ENCODE measurements around the gene MPPED2. TPM values are rescaled to one million over a fixed set of nuclear protein-coding genes. Genes with fewer than 3 reads are reported as not detected.
A peak's percentile ranks its signal among the peaks of the same experiment; 100 is the strongest.

MPPED2 gene
- total and polyA plus RNA-seq, 2 of the 13 experiments (the other 11 are each of a cell fraction or from before 2014, with no cell fraction given): not detected

- TF ChIP-seq ZNF142 (CRISPR knock-in tag; IDR thresholded peaks at IDR 0.05): no peak
- TF ChIP-seq HDAC1 (CRISPR knock-in tag; IDR thresholded peaks at IDR 0.05): peak; percentile 77
- no peak for TF ChIP-seq HNRNPL (IDR thresholded peaks at IDR 0.05; ENCODE audit: low read depth, low read length)
- TF ChIP-seq ZNF782 (CRISPR knock-in tag; IDR thresholded peaks at IDR 0.05; ENCODE audit: borderline replicate concordance): no peak
- no peak for TF ChIP-seq REPIN1 (CRISPR knock-in tag; IDR thresholded peaks at IDR 0.05; ENCODE audit: borderline replicate concordance, low read depth)
- TF ChIP-seq ZNF337 (CRISPR knock-in tag; IDR thresholded peaks at IDR 0.05; ENCODE audit: borderline replicate concordance, low read depth): no peak
- TF ChIP-seq HNF1B (CRISPR knock-in tag; IDR thresholded peaks at IDR 0.05): peak; percentile 30; the same call in 1 of the 2 replicates
- no peak for TF ChIP-seq ZKSCAN5 (CRISPR knock-in tag; IDR thresholded peaks at IDR 0.05)
- TF ChIP-seq RBAK (CRISPR knock-in tag; IDR thresholded peaks at IDR 0.05): no peak
- no peak for TF ChIP-seq ZSCAN25 (CRISPR knock-in tag; IDR thresholded peaks at IDR 0.05)
- no peak for TF ChIP-seq ZEB1 (IDR thresholded peaks at IDR 0.05; ENCODE audit: insufficient replicate concordance, low read depth)
- TF ChIP-seq ZNF329 (CRISPR knock-in tag; IDR thresholded peaks at IDR 0.05; ENCODE audit: low read depth): no peak
- peak; percentile 99 for TF ChIP-seq ZBTB43 (CRISPR knock-in tag; conservative IDR thresholded peaks at IDR 0.05)
- peak; percentile 52; the same call in 1 of the 2 replicates for TF ChIP-seq POGZ (CRISPR knock-in tag; IDR thresholded peaks at IDR 0.05)
- no peak for TF ChIP-seq SOX6 (IDR thresholded peaks at IDR 0.05)
- peak; percentile 85 for TF ChIP-seq SOX6 (CRISPR knock-in tag; IDR thresholded peaks at IDR 0.05)
- TF ChIP-seq, protein P1, sequence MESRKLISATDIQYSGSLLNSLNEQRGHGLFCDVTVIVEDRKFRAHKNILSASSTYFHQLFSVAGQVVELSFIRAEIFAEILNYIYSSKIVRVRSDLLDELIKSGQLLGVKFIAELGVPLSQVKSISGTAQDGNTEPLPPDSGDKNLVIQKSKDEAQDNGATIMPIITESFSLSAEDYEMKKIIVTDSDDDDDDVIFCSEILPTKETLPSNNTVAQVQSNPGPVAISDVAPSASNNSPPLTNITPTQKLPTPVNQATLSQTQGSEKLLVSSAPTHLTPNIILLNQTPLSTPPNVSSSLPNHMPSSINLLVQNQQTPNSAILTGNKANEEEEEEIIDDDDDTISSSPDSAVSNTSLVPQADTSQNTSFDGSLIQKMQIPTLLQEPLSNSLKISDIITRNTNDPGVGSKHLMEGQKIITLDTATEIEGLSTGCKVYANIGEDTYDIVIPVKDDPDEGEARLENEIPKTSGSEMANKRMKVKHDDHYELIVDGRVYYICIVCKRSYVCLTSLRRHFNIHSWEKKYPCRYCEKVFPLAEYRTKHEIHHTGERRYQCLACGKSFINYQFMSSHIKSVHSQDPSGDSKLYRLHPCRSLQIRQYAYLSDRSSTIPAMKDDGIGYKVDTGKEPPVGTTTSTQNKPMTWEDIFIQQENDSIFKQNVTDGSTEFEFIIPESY (CRISPR knock-in tag; IDR thresholded peaks at IDR 0.05): no peak
These were observed 97.7 kb downstream of the MPPED2 start (continued) for GRCh38 chr11:30488304-30488998.
